ENCODE results near the gene NOS1. TPM values are rescaled to one million over a fixed set of nuclear protein-coding genes. Genes with fewer than 3 reads are reported as not detected.

Gene NOS1
- total and polyA plus RNA-seq, 7 experiments from 2014 or later = not detected

DNA sequence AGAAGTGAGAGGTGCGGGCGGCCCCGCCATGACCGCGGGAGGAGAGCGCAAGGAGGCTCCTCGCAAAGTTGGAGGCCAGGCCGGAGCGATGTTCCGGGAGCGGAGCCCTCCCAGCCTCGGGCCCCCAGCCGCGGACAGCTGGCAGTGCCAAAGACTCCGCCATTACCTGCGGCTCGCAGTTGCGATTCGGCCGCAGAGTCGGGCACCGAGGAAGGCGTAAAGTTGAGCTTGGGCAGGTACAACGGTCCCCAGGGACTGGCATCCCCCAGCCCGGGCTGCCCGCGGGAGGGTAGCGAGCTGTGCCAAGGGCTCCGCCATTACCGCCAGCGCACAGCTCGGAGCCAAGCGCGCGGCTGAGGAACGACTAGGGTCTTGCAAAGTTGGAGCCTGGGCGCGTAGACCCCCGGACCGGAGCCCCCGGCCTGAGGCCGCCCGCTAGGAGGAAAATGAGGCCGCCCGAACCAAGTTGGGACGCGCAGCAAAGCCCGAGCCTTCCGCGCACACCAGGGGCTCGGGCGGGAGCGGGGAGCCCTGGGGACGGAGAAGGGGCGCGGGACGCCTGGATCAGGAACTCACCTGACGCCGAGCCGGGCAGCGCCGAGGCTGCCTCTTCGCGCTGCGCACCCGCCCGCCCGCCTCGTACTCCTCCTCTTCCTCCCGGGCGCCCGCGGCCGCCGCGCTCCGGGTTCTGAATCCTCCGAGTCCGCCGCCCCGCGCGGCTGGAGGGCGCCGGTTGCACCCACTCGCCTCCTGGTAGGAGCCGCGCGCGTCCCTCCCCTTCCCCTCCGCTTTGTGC lies 677 bp downstream of the NOS1 start:
- Histone ChIP-seq H3K9me3 (ENCODE audit: control insufficient read depth in 2 of 3, low read length in 3 of 3) (no peaks in the 10 kb centered on the region), H3K4me3 (ENCODE audit: low read length) (no peak overlapping the region), H3K4me1 (ENCODE audit: control insufficient read depth in 2 of 2, insufficient read depth in 2 of 2, low read length in 2 of 2) (no peaks in the 10 kb centered on the region), H3K27me3 (ENCODE audit: control insufficient read depth in 2 of 2, insufficient read depth in 2 of 2, low read length in 2 of 2) (no peaks in the 10 kb centered on the region), H3K27ac (ENCODE audit: low read depth, low read length) (no peak overlapping the region), H3K36me3 (ENCODE audit: control insufficient read depth in 2 of 3, insufficient read depth in 3 of 3, low read length in 3 of 3) (no peaks in the 10 kb centered on the region)
- no peak overlapping the region for H3K27ac Mint-ChIP-seq
- ChIA-PET CTCF (no interaction called here), POLR2A (no interaction called here)
- intact Hi-C loops (cut with micrococcal nuclease) = no loop called here
- H3K9me3 Mint-ChIP-seq = peaks cover 0 to 8% (median 0%) of the 10 kb centered on the region in 11 donors
- ATAC-seq = no peak
- H3K4me3 Mint-ChIP-seq = no peak overlapping the region
- H3K4me1 Mint-ChIP-seq = peaks cover 0 to 8% (median 0%) of the 10 kb centered on the region in 7 donors
- H3K36me3 Mint-ChIP-seq = peaks cover 0 to 9% (median 0%) of the 10 kb centered on the region in 5 donors
- peaks cover 35 to 74% (median 54%) of the 10 kb centered on the region in 5 donors for H3K27me3 Mint-ChIP-seq
- no peak for DNase-seq

DNA sequence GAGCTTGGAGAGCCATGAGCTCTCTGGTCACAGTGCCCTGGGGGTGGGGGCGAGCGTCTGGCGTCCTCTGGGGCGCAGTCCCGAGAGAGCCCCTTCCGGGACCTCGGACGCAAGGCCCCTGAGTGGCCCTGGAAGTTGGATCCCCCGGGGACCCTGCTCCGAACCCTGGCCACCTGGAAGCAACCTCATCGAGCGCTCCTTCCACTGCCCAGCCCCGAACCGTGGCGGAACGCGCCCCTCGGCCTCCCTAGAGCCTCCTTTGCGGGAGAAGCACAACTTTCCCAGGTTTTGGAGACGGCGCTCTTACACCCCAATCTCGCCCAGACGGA lies 1.2 kb downstream of the NOS1 start:
- H3K4me3 ChIP-seq (ENCODE audit: low read length) = no peak overlapping the region
- Mint-ChIP-seq H3K27ac (no peak overlapping the region), H3K4me1 (peaks cover 0 to 8% (median 0%) of the 10 kb centered on the region in 7 donors), H3K36me3 (peaks cover 0 to 9% (median 0%) of the 10 kb centered on the region in 5 donors), H3K27me3 (peaks cover 34 to 69% (median 52%) of the 10 kb centered on the region in 5 donors), H3K4me3 (no peak overlapping the region), H3K9me3 (peaks cover 0 to 8% (median 0%) of the 10 kb centered on the region in 11 donors)
- H3K4me1 ChIP-seq (ENCODE audit: control insufficient read depth in 2 of 2, insufficient read depth in 2 of 2, low read length in 2 of 2) = no peaks in the 10 kb centered on the region
- no peaks in the 10 kb centered on the region for H3K36me3 ChIP-seq (ENCODE audit: control insufficient read depth in 2 of 3, insufficient read depth in 3 of 3, low read length in 3 of 3)
- no peak for DNase-seq
- no peaks in the 10 kb centered on the region for H3K9me3 ChIP-seq (ENCODE audit: control insufficient read depth in 2 of 3, low read length in 3 of 3)
- H3K27ac ChIP-seq (ENCODE audit: low read depth, low read length) = no peak overlapping the region
- no peak for ATAC-seq
- POLR2A ChIA-PET = no interaction called here
- intact Hi-C loops (cut with micrococcal nuclease) = no loop called here
- CTCF ChIA-PET = no interaction called here
- no peaks in the 10 kb centered on the region for H3K27me3 ChIP-seq (ENCODE audit: control insufficient read depth in 2 of 2, insufficient read depth in 2 of 2, low read length in 2 of 2)

DNA sequence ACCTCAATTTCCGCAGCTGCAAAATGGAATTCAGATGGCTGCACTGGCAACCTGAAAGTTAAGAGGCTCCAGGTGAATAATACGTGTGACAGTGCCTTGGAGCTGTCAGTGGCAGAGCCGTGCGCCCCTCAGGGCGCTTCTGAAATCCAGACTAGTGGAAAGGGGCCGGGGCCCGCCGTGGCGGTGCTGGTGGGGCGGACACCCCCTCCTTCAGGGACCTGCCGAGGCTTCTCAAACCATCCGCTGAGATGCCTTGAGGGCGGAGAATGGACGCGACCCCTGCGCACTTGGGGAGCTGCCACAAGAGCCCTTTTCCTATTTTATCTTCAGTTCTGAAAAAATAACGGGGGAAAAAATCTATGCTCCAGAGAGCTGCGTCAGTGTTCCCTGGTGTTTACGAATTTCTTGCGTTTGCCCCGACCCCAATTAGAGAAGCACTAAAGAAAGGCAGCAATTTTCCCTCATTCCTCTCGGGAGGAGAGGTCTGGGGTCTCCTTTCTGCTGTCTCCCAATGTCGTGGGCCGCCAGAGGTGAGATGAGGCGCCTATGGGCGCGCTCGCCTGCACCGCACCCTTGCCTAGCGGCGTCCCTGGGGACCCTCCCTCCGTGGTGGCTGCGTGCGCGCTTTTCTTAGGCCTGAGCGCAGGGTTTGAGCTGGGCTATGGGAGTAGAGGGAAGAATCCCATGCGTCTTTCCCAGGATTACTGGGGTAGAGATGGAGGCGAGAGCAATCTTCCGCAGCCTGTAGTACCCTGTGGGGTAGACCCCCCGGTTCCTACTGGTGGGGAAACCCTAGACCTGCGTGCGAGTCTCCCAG lies 2.2 kb downstream of the NOS1 start:
- H3K27me3 ChIP-seq (ENCODE audit: control insufficient read depth in 2 of 2, insufficient read depth in 2 of 2, low read length in 2 of 2) = no peaks in the 10 kb centered on the region
- POLR2A ChIA-PET = no interaction called here
- peaks cover 34 to 60% (median 52%) of the 10 kb centered on the region in 5 donors for H3K27me3 Mint-ChIP-seq

DNA sequence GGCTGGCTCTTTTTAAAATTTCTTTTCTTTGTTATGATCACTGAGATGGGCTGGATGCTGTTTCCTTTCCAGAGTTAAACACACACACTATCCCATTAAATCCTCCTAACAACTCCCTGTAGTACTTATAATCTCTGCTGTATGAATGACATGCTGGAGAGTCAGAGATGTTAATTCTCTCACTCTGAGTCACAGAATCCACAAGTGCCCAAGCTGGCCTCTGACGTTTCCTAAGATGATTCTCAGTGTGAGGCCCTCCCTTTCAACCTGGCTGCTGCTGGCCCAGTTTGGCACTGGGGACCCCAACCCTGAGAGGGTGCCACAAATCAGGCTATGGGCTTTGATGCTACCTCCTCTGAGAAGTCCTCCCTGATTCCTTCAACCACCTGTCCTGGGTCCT lies 5.4 kb downstream of the NOS1 start:
- H3K27me3 Mint-ChIP-seq = peaks cover 8 to 36% (median 25%) of the 10 kb centered on the region in 5 donors
- DNase-seq = no peak
- H3K9me3 Mint-ChIP-seq = peaks cover 0 to 5% (median 0%) of the 10 kb centered on the region in 11 donors
- Histone ChIP-seq H3K27me3 (ENCODE audit: control insufficient read depth in 2 of 2, insufficient read depth in 2 of 2, low read length in 2 of 2) (no peaks in the 10 kb centered on the region), H3K4me1 (ENCODE audit: control insufficient read depth in 2 of 2, insufficient read depth in 2 of 2, low read length in 2 of 2) (no peaks in the 10 kb centered on the region), H3K9me3 (ENCODE audit: control insufficient read depth in 2 of 3, low read length in 3 of 3) (no peaks in the 10 kb centered on the region), H3K36me3 (ENCODE audit: control insufficient read depth in 2 of 3, insufficient read depth in 3 of 3, low read length in 3 of 3) (no peaks in the 10 kb centered on the region), H3K4me3 (ENCODE audit: low read length) (no peak overlapping the region), H3K27ac (ENCODE audit: low read depth, low read length) (no peak overlapping the region)
- H3K27ac Mint-ChIP-seq = no peak overlapping the region
- no peak for ATAC-seq
- CTCF ChIA-PET = no interaction called here
- intact Hi-C loops (cut with micrococcal nuclease) = no loop called here
- POLR2A ChIA-PET = no interaction called here
- no peak overlapping the region for H3K4me3 Mint-ChIP-seq
- H3K4me1 Mint-ChIP-seq = no peaks in the 10 kb centered on the region
- no peaks in the 10 kb centered on the region for H3K36me3 Mint-ChIP-seq

More for the DNA sequence above, 2.2 kb downstream of the NOS1 start:
- no peaks in the 10 kb centered on the region for H3K36me3 ChIP-seq (ENCODE audit: control insufficient read depth in 2 of 3, insufficient read depth in 3 of 3, low read length in 3 of 3)
- Mint-ChIP-seq H3K4me1 (peaks cover 0 to 7% (median 0%) of the 10 kb centered on the region in 7 donors), H3K27ac (no peak overlapping the region), H3K36me3 (peaks cover 0 to 9% (median 0%) of the 10 kb centered on the region in 5 donors), H3K9me3 (peaks cover 0 to 8% (median 0%) of the 10 kb centered on the region in 11 donors), H3K4me3 (no peak overlapping the region)
- no peaks in the 10 kb centered on the region for H3K4me1 ChIP-seq (ENCODE audit: control insufficient read depth in 2 of 2, insufficient read depth in 2 of 2, low read length in 2 of 2)
- no peak overlapping the region for H3K4me3 ChIP-seq (ENCODE audit: low read length)
- intact Hi-C loops (cut with micrococcal nuclease) = no loop called here
- no peak for DNase-seq
- no peak for ATAC-seq
- CTCF ChIA-PET = no interaction called here
- H3K27ac ChIP-seq (ENCODE audit: low read depth, low read length) = no peak overlapping the region
- no peaks in the 10 kb centered on the region for H3K9me3 ChIP-seq (ENCODE audit: control insufficient read depth in 2 of 3, low read length in 3 of 3)

DNA sequence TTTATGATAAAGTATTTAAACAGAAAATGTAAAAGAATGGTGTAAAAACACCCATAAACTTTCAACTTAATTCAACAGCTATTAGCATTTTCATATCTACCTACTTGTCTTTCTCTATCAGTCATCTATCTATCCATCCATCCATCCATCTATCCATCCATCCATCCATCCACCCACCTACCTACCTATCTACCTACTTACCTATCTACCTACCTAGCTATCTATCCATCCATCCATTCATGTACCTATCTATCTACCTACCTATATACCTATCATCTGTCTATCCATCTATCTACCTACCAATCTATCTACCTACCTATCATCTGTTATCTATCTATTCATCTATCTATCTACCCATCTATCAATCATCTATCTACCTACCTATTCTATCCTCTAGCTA lies 8.5 kb downstream of the NOS1 start:
- intact Hi-C loops (cut with micrococcal nuclease) = no loop called here
- no peak overlapping the region for H3K4me3 Mint-ChIP-seq
- peaks cover 0 to 21% (median 3%) of the 10 kb centered on the region in 5 donors for H3K27me3 Mint-ChIP-seq
- Histone ChIP-seq H3K36me3 (ENCODE audit: control insufficient read depth in 2 of 3, insufficient read depth in 3 of 3, low read length in 3 of 3) (no peaks in the 10 kb centered on the region), H3K27me3 (ENCODE audit: control insufficient read depth in 2 of 2, insufficient read depth in 2 of 2, low read length in 2 of 2) (no peaks in the 10 kb centered on the region), H3K27ac (ENCODE audit: low read depth, low read length) (no peak overlapping the region), H3K4me1 (ENCODE audit: control insufficient read depth in 2 of 2, insufficient read depth in 2 of 2, low read length in 2 of 2) (no peaks in the 10 kb centered on the region), H3K9me3 (ENCODE audit: control insufficient read depth in 2 of 3, low read length in 3 of 3) (no peaks in the 10 kb centered on the region), H3K4me3 (ENCODE audit: low read length) (no peak overlapping the region)
- H3K9me3 Mint-ChIP-seq = peaks cover 0 to 9% (median 0%) of the 10 kb centered on the region in 11 donors
- POLR2A ChIA-PET = no interaction called here
- no peaks in the 10 kb centered on the region for H3K4me1 Mint-ChIP-seq
- CTCF ChIA-PET = no interaction called here
- DNase-seq (no peak), ATAC-seq (no peak)
- no peaks in the 10 kb centered on the region for H3K36me3 Mint-ChIP-seq
- no peak overlapping the region for H3K27ac Mint-ChIP-seq

DNA sequence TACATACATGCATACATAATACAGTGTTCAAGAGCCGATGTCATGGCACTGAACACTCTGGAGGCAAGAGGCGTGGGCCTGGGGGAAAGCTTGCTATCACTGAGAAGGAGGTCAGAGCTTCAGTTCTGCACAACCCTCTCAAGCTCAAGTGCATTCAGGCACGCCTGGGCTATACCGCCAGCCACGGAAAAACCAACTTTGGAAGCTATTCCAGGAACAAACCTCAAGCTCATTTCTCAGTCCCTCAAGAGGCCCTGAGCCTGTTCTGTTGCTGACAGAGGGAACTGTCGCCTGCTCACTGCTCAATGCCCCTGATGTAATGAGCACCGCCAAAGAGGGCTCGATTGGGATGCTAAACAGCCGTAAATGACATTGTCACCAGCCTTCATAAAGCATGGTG lies 9.2 kb downstream of the NOS1 start:
- Histone ChIP-seq H3K9me3 (ENCODE audit: control insufficient read depth in 2 of 3, low read length in 3 of 3) (no peaks in the 10 kb centered on the region), H3K27ac (ENCODE audit: low read depth, low read length) (no peak overlapping the region), H3K36me3 (ENCODE audit: control insufficient read depth in 2 of 3, insufficient read depth in 3 of 3, low read length in 3 of 3) (no peaks in the 10 kb centered on the region), H3K4me1 (ENCODE audit: control insufficient read depth in 2 of 2, insufficient read depth in 2 of 2, low read length in 2 of 2) (no peaks in the 10 kb centered on the region), H3K4me3 (ENCODE audit: low read length) (no peak overlapping the region), H3K27me3 (ENCODE audit: control insufficient read depth in 2 of 2, insufficient read depth in 2 of 2, low read length in 2 of 2) (no peaks in the 10 kb centered on the region)
- Mint-ChIP-seq H3K4me3 (no peak overlapping the region), H3K4me1 (no peaks in the 10 kb centered on the region), H3K27ac (no peak overlapping the region), H3K27me3 (peaks cover 0 to 19% (median 0%) of the 10 kb centered on the region in 5 donors), H3K36me3 (no peaks in the 10 kb centered on the region), H3K9me3 (peaks cover 0 to 9% (median 0%) of the 10 kb centered on the region in 11 donors)
- intact Hi-C loops (cut with micrococcal nuclease) = no loop called here
- ChIA-PET CTCF (no interaction called here), POLR2A (no interaction called here)
- ATAC-seq (no peak), DNase-seq (no peak)

All from naive thymus-derived CD4-positive, alpha-beta T cell (primary cell).